Osteoblast (primary cell): ENCODE measurements around the gene CTNNAL1. TPM values are rescaled to one million over a fixed set of nuclear protein-coding genes. Genes with fewer than 3 reads are reported as not detected.

Experiments used
- DNase-seq: peaks from one replicate; pipeline ENCODE4 v3.0.0; 2011; ENCODE audit warnings: low spot score, mixed read lengths; ENCODE audit not compliant: insufficient read length; ENCODE audit errors: missing footprints
- H2AFZ ChIP-seq: 2 replicates; pipeline ENCODE4 v1.6.0; 2011; ENCODE audit warnings: mild to moderate bottlenecking, low read length
- H3K27ac ChIP-seq: 2 replicates; pipeline ENCODE4 v1.5.1; 2011; ENCODE audit warnings: mild to moderate bottlenecking, low read depth, low read length, moderate library complexity
- H3K27me3 ChIP-seq: 2 replicates; pipeline ENCODE4 v1.6.0; 2012; ENCODE audit warnings: mild to moderate bottlenecking, control low read depth, inconsistent platforms, low read length, moderate library complexity; ENCODE audit not compliant: insufficient read depth
- H3K36me3 ChIP-seq: 2 replicates; pipeline ENCODE4 v1.5.1; 2011; ENCODE audit warnings: mild to moderate bottlenecking, low read length, control low read depth, moderate library complexity; ENCODE audit not compliant: insufficient read depth
- H3K4me1 ChIP-seq: 2 replicates; pipeline ENCODE4 v1.5.1; 2011; ENCODE audit warnings: mild to moderate bottlenecking, low read length, control low read depth, moderate library complexity; ENCODE audit not compliant: insufficient read depth
- H3K4me2 ChIP-seq: 2 replicates; pipeline ENCODE4 v1.6.0; 2011; ENCODE audit warnings: mild to moderate bottlenecking, low read length; ENCODE audit not compliant: insufficient read depth
- H3K4me3 ChIP-seq: fragments of 200-600 bp; sonication (generic); 3 replicates; pipeline ENCODE4 v1.5.1; 2012; ENCODE audit warnings: mild to moderate bottlenecking, low read length, inconsistent platforms; ENCODE audit not compliant: insufficient read depth
- H3K79me2 ChIP-seq: 2 replicates; pipeline ENCODE4 v1.6.0; 2012; ENCODE audit warnings: mild to moderate bottlenecking, low read length, control low read depth, inconsistent platforms; ENCODE audit not compliant: insufficient read depth
- H3K9me3 ChIP-seq: 2 replicates; pipeline ENCODE4 v1.5.1; 2011; ENCODE audit warnings: low read depth, low read length, control low read depth
- H4K20me1 ChIP-seq: 2 replicates; pipeline ENCODE4 v1.6.0; 2012; ENCODE audit warnings: mild to moderate bottlenecking, low read length, control low read depth; ENCODE audit not compliant: insufficient read depth
- CTCF ChIP-seq: IDR thresholded peaks from 2 replicates; pipeline ENCODE4 v1.5.1; 2011; ENCODE audit warnings: mild to moderate bottlenecking, low read depth, low read length, moderate library complexity; ENCODE audit errors: extremely low read depth
- total RNA-seq: library from RNA; depleted of rRNA; stranded (reverse); fragments of >200 nt; gene quantifications from 2 replicates; pipeline ENCODE4 v1.2.3, GENCODE V29; 2012

Gene CTNNAL1
- total RNA-seq, 1 donor = 118 TPM

- H3K4me1 ChIP-seq = no peaks in the 10 kb centered on the region
- H4K20me1 ChIP-seq = no peaks in the 10 kb centered on the region
- no peak for TF ChIP-seq CTCF
- H3K4me2 ChIP-seq = no peak overlapping the region
- H3K27ac ChIP-seq = no peak overlapping the region
- H3K9me3 ChIP-seq = no peaks in the 10 kb centered on the region
- H2AFZ ChIP-seq = no peak overlapping the region
- no peaks in the 10 kb centered on the region for H3K27me3 ChIP-seq
- no peaks in the 10 kb centered on the region for H3K79me2 ChIP-seq
- DNase-seq = no peak
- H3K4me3 ChIP-seq = no peak overlapping the region
- H3K36me3 ChIP-seq = peaks cover 41% of the 10 kb centered on the region
These were observed 63.1 kb downstream of the CTNNAL1 start for GRCh38 chr9:108950168-108950567.

- no peaks in the 10 kb centered on the region for H4K20me1 ChIP-seq
- no peak for TF ChIP-seq CTCF
These were observed 73.3 kb downstream of the CTNNAL1 start for GRCh38 chr9:108939975-108940374.

GRCh38 chr9:108937561-108938305 lies 75.6 kb downstream of the CTNNAL1 start:
- H2AFZ ChIP-seq = no peak overlapping the region
- no peak for TF ChIP-seq CTCF
- no peak overlapping the region for H3K27ac ChIP-seq
- H3K4me2 ChIP-seq = no peak overlapping the region
- peaks cover 13% of the 10 kb centered on the region for H3K4me1 ChIP-seq
- H3K27me3 ChIP-seq = no peaks in the 10 kb centered on the region
- H3K4me3 ChIP-seq = no peak overlapping the region
- H4K20me1 ChIP-seq = no peaks in the 10 kb centered on the region
- H3K36me3 ChIP-seq = peaks cover 33% of the 10 kb centered on the region
- no peaks in the 10 kb centered on the region for H3K9me3 ChIP-seq
- DNase-seq = no peak
- H3K79me2 ChIP-seq = peaks cover 36% of the 10 kb centered on the region

More at GRCh38 chr9:108939975-108940374, 73.3 kb downstream of the CTNNAL1 start:
- H3K4me1 ChIP-seq = peaks cover 5% of the 10 kb centered on the region
- no peaks in the 10 kb centered on the region for H3K9me3 ChIP-seq
- no peak for DNase-seq
- peaks cover 18% of the 10 kb centered on the region for H3K79me2 ChIP-seq
- no peaks in the 10 kb centered on the region for H3K27me3 ChIP-seq
- H2AFZ ChIP-seq = no peak overlapping the region
- no peak overlapping the region for H3K4me2 ChIP-seq
- no peak overlapping the region for H3K4me3 ChIP-seq
- no peak overlapping the region for H3K27ac ChIP-seq
- peaks cover 44% of the 10 kb centered on the region for H3K36me3 ChIP-seq

GRCh38 chr9:108934323-108934893 lies 78.9 kb downstream of the CTNNAL1 start, which contains the start of gene ABITRAM:
Gene ABITRAM (plus strand): TSS chr9:108934400. CDS start chr9:108934487, 87 bp downstream.
- Histone ChIP-seq H3K27me3 (no peaks in the 10 kb centered on the region), H3K4me2 (peak within 1 kb of the TSS; percentile 98), H3K27ac (peak within 1 kb of the TSS; percentile 75), H3K4me3 (peak within 1 kb of the TSS; percentile 97), H3K9me3 (no peaks in the 10 kb centered on the region), H3K79me2 (peaks cover 56% of the 10 kb centered on the region), H4K20me1 (peaks cover 3% of the 10 kb centered on the region), H3K4me1 (peaks cover 16% of the 10 kb centered on the region), H3K36me3 (peaks cover 21% of the 10 kb centered on the region), H2AFZ (peak within 1 kb of the TSS; percentile 98)
- TF ChIP-seq CTCF = no peak
- peak; percentile 96 for DNase-seq
